AG08396 (cell line): Measurements from ENCODE around the gene EML1.
A peak's percentile ranks its signal among the peaks of the same experiment; 100 is the strongest.

Source experiments
- DNase-seq: peaks from one replicate; pipeline ENCODE4 v3.0.0; 2012; ENCODE audit warnings: low spot score, mixed read lengths

Gene EML1

GRCh38 chr14:99793213-99794150, at the start of gene EML1:
TSS of gene EML1 (plus strand) at chr14:99793413. CDS start at chr14:99793477, 64 bp downstream.
- peak; percentile 99 for DNase-seq

- DNase-seq = no peak
Measured at GRCh38 chr14:99744199-99744872, 48.9 kb upstream of the EML1 start.

GRCh38 chr14:99744873-99745224, 48.4 kb upstream of the EML1 start:
- DNase-seq = no peak

- DNase-seq = peak; percentile 72
Measured at GRCh38 chr14:99745307-99745951, 47.8 kb upstream of the EML1 start.

GRCh38 chr14:99747167-99747566, 46.0 kb upstream of the EML1 start:
- no peak for DNase-seq

- DNase-seq = no peak
Measured at GRCh38 chr14:99747582-99748330, 45.5 kb upstream of the EML1 start.

- DNase-seq = no peak
Measured at GRCh38 chr14:99748529-99748928, 44.7 kb upstream of the EML1 start.

- DNase-seq = no peak
Measured at GRCh38 chr14:99749142-99749541, 44.1 kb upstream of the EML1 start.

- peak; percentile 20 for DNase-seq
Measured at GRCh38 chr14:99749763-99750715, 43.2 kb upstream of the EML1 start.

- no peak for DNase-seq
Measured at GRCh38 chr14:99750746-99751450, 42.3 kb upstream of the EML1 start.

- peak; percentile 65 for DNase-seq
Measured at GRCh38 chr14:99751539-99752485, 41.4 kb upstream of the EML1 start.

- peak; percentile 81 for DNase-seq
Measured at GRCh38 chr14:99752486-99753121, 40.6 kb upstream of the EML1 start.

GRCh38 chr14:99753225-99754140, 39.7 kb upstream of the EML1 start:
- DNase-seq = no peak

- no peak for DNase-seq
Measured at GRCh38 chr14:99754141-99755067, 38.8 kb upstream of the EML1 start.

- no peak for DNase-seq
Measured at GRCh38 chr14:99755068-99755405, 38.2 kb upstream of the EML1 start.
